ENCODE measurements around the gene SMYD3.

DNA sequence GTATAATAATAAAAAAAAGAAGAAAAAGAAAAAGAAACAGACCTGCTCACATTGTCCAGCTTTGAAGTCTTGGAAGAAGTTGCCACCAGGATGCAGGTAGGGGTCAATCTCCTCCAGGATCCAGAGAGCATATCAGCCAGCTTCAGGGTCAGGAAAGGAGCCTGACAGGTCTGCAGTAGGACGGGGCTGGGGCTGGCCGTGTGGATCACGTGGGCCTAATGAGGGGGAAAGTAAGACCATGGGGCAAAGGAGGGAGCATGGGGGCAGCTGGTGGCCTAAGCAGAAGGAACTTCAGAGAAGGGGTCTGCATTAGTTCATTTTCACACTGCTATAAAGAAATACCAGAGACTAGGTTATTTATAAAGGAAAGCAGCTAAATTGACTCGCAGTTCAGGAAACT is 19.3 kb upstream of the SMYD3 start:
- TF ChIP-seq, protein P1, sequence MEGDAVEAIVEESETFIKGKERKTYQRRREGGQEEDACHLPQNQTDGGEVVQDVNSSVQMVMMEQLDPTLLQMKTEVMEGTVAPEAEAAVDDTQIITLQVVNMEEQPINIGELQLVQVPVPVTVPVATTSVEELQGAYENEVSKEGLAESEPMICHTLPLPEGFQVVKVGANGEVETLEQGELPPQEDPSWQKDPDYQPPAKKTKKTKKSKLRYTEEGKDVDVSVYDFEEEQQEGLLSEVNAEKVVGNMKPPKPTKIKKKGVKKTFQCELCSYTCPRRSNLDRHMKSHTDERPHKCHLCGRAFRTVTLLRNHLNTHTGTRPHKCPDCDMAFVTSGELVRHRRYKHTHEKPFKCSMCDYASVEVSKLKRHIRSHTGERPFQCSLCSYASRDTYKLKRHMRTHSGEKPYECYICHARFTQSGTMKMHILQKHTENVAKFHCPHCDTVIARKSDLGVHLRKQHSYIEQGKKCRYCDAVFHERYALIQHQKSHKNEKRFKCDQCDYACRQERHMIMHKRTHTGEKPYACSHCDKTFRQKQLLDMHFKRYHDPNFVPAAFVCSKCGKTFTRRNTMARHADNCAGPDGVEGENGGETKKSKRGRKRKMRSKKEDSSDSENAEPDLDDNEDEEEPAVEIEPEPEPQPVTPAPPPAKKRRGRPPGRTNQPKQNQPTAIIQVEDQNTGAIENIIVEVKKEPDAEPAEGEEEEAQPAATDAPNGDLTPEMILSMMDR (IDR thresholded peaks at IDR 0.05): no peak
- TF ChIP-seq POLR2A (IDR thresholded peaks at IDR 0.05) (no peak), POLR2AphosphoS5 (IDR thresholded peaks at IDR 0.05) (no peak)
